Heart right ventricle (tissue), 16 donors: ENCODE measurements around the gene ULK2. TPM values are rescaled to one million over a fixed set of nuclear protein-coding genes. Genes with fewer than 3 reads are reported as not detected.

Experiments used
- ATAC-seq, 8 donors: fragments of 200-7000 bp; cut with Tn5 transposase; one replicate each; pipeline ENCODE4 v1.9.1; 2020; ENCODE audit warnings: mild to moderate bottlenecking in 8 of 8, moderate library complexity in 8 of 8, moderate number of reproducible peaks in 1 of 8
- DNase-seq, 2 donors: peaks; one replicate each; pipeline ENCODE4 v3.0.0-alpha.2; 2020
- H3K27ac ChIP-seq, 10 donors: fragments of 200-600 bp; sonication (generic) in 2 of 10; one replicate each; pipeline versions ENCODE4 v1.5.0 to v1.8.0; 2020 to 2022; ENCODE audit warnings: mild to moderate bottlenecking in 3 of 10
- H3K27me3 ChIP-seq, 7 donors: fragments of 200-600 bp; one replicate each; pipeline ENCODE4 v1.8.0; 2021 to 2022; ENCODE audit warnings: mild to moderate bottlenecking in 2 of 7
- H3K36me3 ChIP-seq, 9 donors: fragments of 200-600 bp; sonication (generic) in 1 of 9; one replicate each; pipeline versions ENCODE4 v1.5.0 to v1.8.0; 2020 to 2022; ENCODE audit warnings: mild to moderate bottlenecking in 2 of 9
- H3K4me1 ChIP-seq, 9 donors: fragments of 200-600 bp; sonication (generic) in 1 of 9; one replicate each; pipeline versions ENCODE4 v1.5.0 to v1.8.0; 2020 to 2022; ENCODE audit warnings: mild to moderate bottlenecking in 4 of 9
- H3K4me3 ChIP-seq, 10 donors: fragments of 200-600 bp; sonication (generic) in 2 of 10; one replicate each; pipeline versions ENCODE4 v1.5.0 to v1.8.0; 2020 to 2022; ENCODE audit warnings: mild to moderate bottlenecking in 7 of 10, moderate library complexity in 2 of 10
- H3K9me3 ChIP-seq, 11 donors: fragments of 200-600 bp in 10 of 11; sonication (generic) in 2 of 11; one replicate each; pipeline versions ENCODE4 v1.5.0 to v1.8.0; 2013 to 2022; ENCODE audit warnings: mild to moderate bottlenecking in 2 of 11, control low read depth in 1 of 11, moderate library complexity in 1 of 11
- WGBS, 2 donors: extraction: QIAGEN DNeasy Blood & Tissue Kit; methylation state at CpG; one replicate each; pipeline ENCODE4 v1.1.7; 2013; ENCODE audit warnings: inconsistent platforms in 1 of 2; 5-methylcytosine and 5-hydroxymethylcytosine counted together
- intact Hi-C, 10 donors: fragments of 100-400 bp; cut with DNase I; formaldehyde crosslinking; loops; one replicate each; pipeline versions ENCODE4 v1.11.1 to v1.14.2; 2022
- polyA plus RNA-seq, 2 donors: library from polyadenylated mRNA; stranded (reverse); fragments of 200-250 nt; gene quantifications; one replicate each; pipeline ENCODE4 v1.2.3, GENCODE V29; 2013
- total RNA-seq, 10 donors: library from RNA; stranded (reverse); fragmentation: NEBNext Ultra II Directional in 3 of 10; extraction: Animal tissue kit (Norgen Biotek cat#: 25700) in 3 of 10; gene quantifications; one replicate each; pipeline versions ENCODE4 v1.2.1 to v1.2.4, GENCODE V29; 2021 to 2023
- TF ChIP-seq, protein P1 (sequence below), 9 donors: fragments of 200-600 bp; sonication (generic) in 2 of 9; IDR thresholded peaks; one replicate each; pipeline versions ENCODE4 v1.5.0 to v1.8.0; 2021 to 2022; ENCODE audit warnings: antibody characterized with exemption in 9 of 9, mild to moderate bottlenecking in 5 of 9, moderate library complexity in 1 of 9
- donor health status: Arrhythmogenic right ventricular cardiomyopathy.
- donor health status: ischemic (EF 13 %, LVEDD 7.1; RV severe dilation, severe dysfunction).
- donor health status: healthy with polysubstance abuse.
- donor health status: DM: no; HTN: yes; CAD: no.
- donor health status: DM: no; HTN: no; CAD: no.
- donor health status: ischemic (EF 25% LVEDD 6.9; RV normal size, moderate dysfunction).
- donor health status: ischemic (EF 25% LVEDD 5.7; RV mildly dilated, moderate dysfunction).
- donor health status: healthy.
- donor health status: DM: yes; HTN: yes; CAD: no.
- donor health status: Ischemic cardiomyopathy.
- donor health status: ischemic (EF 35%, LVEDD 5.7; RV mildly dilated, moderate dysfunction).
- donor health status: nonischemic (EF 11% LVEDD 7.7; RV severe dilation, severe dysfunction).
- donor health status: DM: yes; HTN: yes; CAD: no.
- donor health status: PGD.
- donor health status: ischemic (EF 29% LVEDD 5.4; RV normal size, mild dysfunction).
- donor health status: nonischemic (EF 23%, LVEDD 6.1; RV moderate dilation, normal function).

ULK2 gene
- total and polyA plus RNA-seq, 12 donors: 2.9 to 23.7 (median 16.7) TPM

DNA sequence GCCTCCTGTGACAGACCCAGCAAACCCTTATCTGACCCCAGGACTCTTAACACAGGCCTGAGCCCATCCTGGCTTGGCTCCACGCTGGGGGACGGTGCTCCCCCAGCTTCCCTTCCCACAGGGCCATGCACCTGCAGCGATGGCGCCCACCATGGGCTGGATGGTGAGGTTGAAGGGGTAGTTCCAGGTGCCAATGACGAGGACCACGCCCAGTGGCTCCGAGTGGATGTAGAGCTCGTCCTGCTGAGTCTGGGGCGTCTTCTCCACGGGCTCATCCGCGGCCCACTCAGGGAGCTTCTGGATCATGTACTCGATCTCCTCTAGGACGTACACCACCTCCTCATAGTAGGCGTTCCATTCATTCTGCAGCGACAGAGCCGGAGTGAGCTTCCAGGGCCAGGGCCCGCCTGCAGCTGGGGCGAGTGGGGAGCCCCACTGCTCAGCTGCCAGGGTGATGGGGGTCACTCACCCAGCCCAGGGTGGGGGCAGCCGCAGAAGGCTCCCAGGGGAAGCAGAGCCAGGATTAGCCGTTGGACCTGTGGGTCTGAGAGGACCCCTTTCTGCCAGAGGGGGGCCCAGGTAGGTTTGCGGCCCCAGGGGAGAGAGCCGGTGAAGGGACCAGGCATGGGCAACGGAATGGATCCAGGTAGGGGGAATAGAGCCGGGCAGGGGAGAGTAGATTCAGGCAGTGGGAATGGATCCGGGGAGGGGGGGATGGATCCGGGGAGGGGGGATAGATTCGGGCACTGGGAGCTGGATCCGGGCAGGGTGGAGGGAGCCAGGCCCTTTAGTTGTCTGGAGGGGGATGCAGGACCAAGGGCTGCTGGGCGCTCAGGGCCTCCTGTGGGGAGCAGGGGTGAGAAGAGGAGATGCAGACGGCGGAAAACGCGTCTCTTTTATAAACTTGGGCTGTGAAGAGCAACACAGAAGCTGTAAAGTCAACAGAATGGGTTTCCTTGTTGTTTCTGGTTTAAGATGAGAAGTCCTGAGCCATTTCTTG is 124.3 kb downstream of the ULK2 start:
- no peak for DNase-seq
- 93 to 95% methylated on average over 34 of the region's 34 CpGs for WGBS, 2 donors
- H3K27ac ChIP-seq: no peak overlapping the region
- intact Hi-C loops: loop anchor here in 1 of 10 donors (10.0 kb wide), 1 partner anchor 79 kb away; no protein-coding TSS in a partner anchor
- H3K27me3 ChIP-seq: no peaks in the 10 kb centered on the region
- H3K4me3 ChIP-seq: no peak overlapping the region
- TF ChIP-seq, protein P1, sequence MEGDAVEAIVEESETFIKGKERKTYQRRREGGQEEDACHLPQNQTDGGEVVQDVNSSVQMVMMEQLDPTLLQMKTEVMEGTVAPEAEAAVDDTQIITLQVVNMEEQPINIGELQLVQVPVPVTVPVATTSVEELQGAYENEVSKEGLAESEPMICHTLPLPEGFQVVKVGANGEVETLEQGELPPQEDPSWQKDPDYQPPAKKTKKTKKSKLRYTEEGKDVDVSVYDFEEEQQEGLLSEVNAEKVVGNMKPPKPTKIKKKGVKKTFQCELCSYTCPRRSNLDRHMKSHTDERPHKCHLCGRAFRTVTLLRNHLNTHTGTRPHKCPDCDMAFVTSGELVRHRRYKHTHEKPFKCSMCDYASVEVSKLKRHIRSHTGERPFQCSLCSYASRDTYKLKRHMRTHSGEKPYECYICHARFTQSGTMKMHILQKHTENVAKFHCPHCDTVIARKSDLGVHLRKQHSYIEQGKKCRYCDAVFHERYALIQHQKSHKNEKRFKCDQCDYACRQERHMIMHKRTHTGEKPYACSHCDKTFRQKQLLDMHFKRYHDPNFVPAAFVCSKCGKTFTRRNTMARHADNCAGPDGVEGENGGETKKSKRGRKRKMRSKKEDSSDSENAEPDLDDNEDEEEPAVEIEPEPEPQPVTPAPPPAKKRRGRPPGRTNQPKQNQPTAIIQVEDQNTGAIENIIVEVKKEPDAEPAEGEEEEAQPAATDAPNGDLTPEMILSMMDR (IDR thresholded peaks at IDR 0.05): no peak
- no peaks in the 10 kb centered on the region for H3K9me3 ChIP-seq
- H3K4me1 ChIP-seq: peaks cover 0 to 13% (median 9%) of the 10 kb centered on the region in 9 donors
- ATAC-seq: no peak
- no peaks in the 10 kb centered on the region for H3K36me3 ChIP-seq

DNA sequence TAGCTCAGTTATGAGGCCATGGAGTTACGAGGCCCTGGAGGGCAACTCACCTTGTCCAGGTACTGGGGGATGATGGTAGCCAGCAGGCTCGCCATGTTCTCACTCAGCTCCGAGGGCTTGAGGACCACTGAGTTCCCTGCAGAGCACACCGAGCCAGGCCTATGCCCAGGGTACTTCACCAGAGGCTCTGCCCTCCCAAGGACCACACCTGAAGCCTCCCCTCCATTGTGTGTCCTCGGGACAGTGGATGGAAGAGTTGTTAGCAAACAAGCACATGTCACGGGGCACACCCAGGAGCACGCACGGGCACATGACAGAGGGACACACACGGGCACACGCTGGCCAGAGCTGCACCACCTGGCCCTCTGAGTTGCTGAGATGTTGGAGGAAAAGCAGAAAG is 125.2 kb downstream of the ULK2 start:
- 92 to 94% methylated on average over 10 of the region's 10 CpGs for WGBS, 2 donors
- no peak overlapping the region for H3K4me3 ChIP-seq
- H3K27me3 ChIP-seq: no peaks in the 10 kb centered on the region
- ATAC-seq: no peak
- H3K4me1 ChIP-seq: peaks cover 0 to 13% (median 9%) of the 10 kb centered on the region in 9 donors
- no peak overlapping the region for H3K27ac ChIP-seq
- H3K9me3 ChIP-seq: no peaks in the 10 kb centered on the region
- no peak for DNase-seq
- TF ChIP-seq, protein P1 (IDR thresholded peaks at IDR 0.05): no peak
- intact Hi-C loops: loop anchor here in 1 of 10 donors (10.0 kb wide), 1 partner anchor 78 kb away; no protein-coding TSS in a partner anchor
- H3K36me3 ChIP-seq: no peaks in the 10 kb centered on the region

DNA sequence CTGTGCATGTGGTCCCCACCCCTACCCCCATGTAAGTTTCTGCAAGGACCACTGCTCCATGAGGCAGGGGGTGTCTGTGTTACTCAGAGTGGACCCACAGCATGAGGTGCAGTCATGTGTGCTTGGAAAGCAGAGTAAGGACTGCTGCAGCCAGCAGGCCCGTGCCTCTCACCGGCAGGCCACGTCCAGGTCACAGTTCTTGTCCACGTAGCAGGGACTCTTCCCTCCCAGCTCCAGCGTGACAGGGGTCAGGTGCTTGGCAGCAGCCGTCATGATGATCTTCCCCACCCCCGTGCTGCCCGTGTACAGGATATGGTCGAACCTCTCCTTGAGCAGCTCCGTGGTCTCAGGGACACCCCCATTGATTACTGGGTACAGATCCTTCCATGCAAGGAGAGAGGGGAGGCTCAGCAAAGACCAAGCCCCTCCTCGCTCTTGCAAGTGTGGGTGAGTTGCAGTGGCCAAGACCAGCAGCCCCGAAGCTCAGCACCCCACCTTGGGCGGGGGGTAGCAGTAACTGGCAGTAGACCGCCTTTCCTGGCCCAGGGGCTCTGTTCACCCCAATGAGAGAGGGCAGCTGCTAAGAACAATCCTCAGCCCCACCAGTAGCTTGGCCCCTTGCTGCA is 125.8 kb downstream of the ULK2 start:
- DNase-seq (no peak), ATAC-seq (no peak)
- 86 to 89% methylated on average over 14 of the region's 14 CpGs for WGBS, 2 donors
- no peaks in the 10 kb centered on the region for H3K27me3 ChIP-seq
- intact Hi-C loops: loop anchor here in 1 of 10 donors (10.0 kb wide), 1 partner anchor 77 kb away; no protein-coding TSS in a partner anchor
- H3K4me3 ChIP-seq: no peak overlapping the region
- H3K9me3 ChIP-seq: no peaks in the 10 kb centered on the region
- TF ChIP-seq, protein P1 (IDR thresholded peaks at IDR 0.05): no peak
- no peaks in the 10 kb centered on the region for H3K36me3 ChIP-seq
- peaks cover 0 to 13% (median 9%) of the 10 kb centered on the region in 9 donors for H3K4me1 ChIP-seq
- no peak overlapping the region for H3K27ac ChIP-seq

DNA sequence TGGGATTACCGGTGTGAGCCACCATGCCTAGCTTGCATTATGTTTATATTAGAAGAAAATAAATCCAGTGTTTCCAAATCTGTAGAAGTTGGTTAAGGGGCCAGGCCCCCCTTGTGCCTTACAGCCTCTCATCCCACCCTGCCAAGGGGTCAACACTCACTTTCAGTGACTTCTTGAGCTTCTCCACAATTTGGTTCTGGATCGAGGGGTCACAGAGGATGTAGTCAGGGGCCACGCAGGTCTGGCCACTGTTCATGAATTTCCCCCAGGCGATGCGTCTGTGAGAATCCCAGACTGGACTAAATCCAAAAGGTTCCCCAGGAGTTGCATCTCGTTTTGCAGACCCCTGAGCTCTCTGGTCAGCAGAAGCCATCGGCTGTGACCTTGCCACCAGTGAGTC is 126.8 kb downstream of the ULK2 start:
- Histone ChIP-seq H3K27me3 (no peaks in the 10 kb centered on the region), H3K36me3 (no peaks in the 10 kb centered on the region), H3K9me3 (no peaks in the 10 kb centered on the region), H3K4me3 (no peak overlapping the region), H3K4me1 (peaks cover 0 to 13% (median 9%) of the 10 kb centered on the region in 9 donors), H3K27ac (no peak overlapping the region)
- 85 to 86% methylated on average over 7 of the region's 7 CpGs for WGBS, 2 donors
- DNase-seq (no peak), ATAC-seq (no peak)
- intact Hi-C loops: loop anchor here in 1 of 10 donors (10.0 kb wide), 1 partner anchor 76 kb away; no protein-coding TSS in a partner anchor
- TF ChIP-seq, protein P1 (IDR thresholded peaks at IDR 0.05): no peak
